HEK293 (cell line): ENCODE measurements around the gene LNPK.

Experiments
- CTCF ChIA-PET: fragments of 350-600 bp; formaldehyde crosslinking; extraction: SDS; loops from one replicate; lab custom pipeline; 2021; ENCODE audit warnings: antibody characterized with exemption; lab: Yijun Ruan, JAX
- POLR2A ChIA-PET: fragments of 300-600 bp; formaldehyde crosslinking; extraction: SDS; loops from one replicate; lab custom pipeline; 2020; ENCODE audit warnings: antibody characterized with exemption, inconsistent platforms; lab: Yijun Ruan, JAX
- H3K27ac ChIP-seq: fragments of 200-500 bp; sonication (Bioruptor generic); 2 replicates; pipeline ENCODE4 v1.5.1; 2014; ENCODE audit warnings: low read depth, low read length, control low read depth, inconsistent platforms; ENCODE audit errors: extremely low read depth
- H3K36me3 ChIP-seq, 2 experiments: fragments of 200-500 bp in 1 of 2; sonication (Bioruptor generic) in 1 of 2; 1 replicate in 1 of 2; 2 replicates in 1 of 2; pipeline ENCODE4 v1.5.1; 2014 to 2017; ENCODE audit warnings: inconsistent platforms in 2 of 2, low read length in 2 of 2; ENCODE audit not compliant: control insufficient read depth in 2 of 2, insufficient read depth in 1 of 2
- H3K4me1 ChIP-seq: fragments of 200-500 bp; sonication (Bioruptor generic); 2 replicates; pipeline ENCODE4 v1.5.1; 2014; ENCODE audit warnings: mild to moderate bottlenecking, low read length, inconsistent platforms; ENCODE audit not compliant: control insufficient read depth, insufficient read depth
- H3K4me3 ChIP-seq: 2 replicates; pipeline ENCODE4 v1.5.1; 2011; ENCODE audit warnings: low read depth, mild to moderate bottlenecking, control low read depth, low read length, moderate library complexity
- H3K9me3 ChIP-seq: fragments of 200-500 bp; sonication (Bioruptor generic); 2 replicates; pipeline ENCODE4 v1.5.1; 2014; ENCODE audit warnings: low read depth, low read length, inconsistent platforms; ENCODE audit not compliant: control insufficient read depth, insufficient read depth
- BCL11A ChIP-seq: fragments of 450-650 bp; formaldehyde crosslinking; IDR thresholded peaks from 2 replicates; pipeline ENCODE4 v1.5.1; 2016; ENCODE audit warnings: low read depth, missing biosample characterization, missing genetic modification characterization
- HOXD13 ChIP-seq: sonication (generic); formaldehyde crosslinking; IDR thresholded peaks from 2 replicates; pipeline ENCODE4 v1.8.0; 2022; ENCODE audit warnings: missing genetic modification reagents, borderline replicate concordance
- OSR2 ChIP-seq: fragments of 450-650 bp; formaldehyde crosslinking; IDR thresholded peaks from 2 replicates; pipeline ENCODE4 v1.5.1; 2016; ENCODE audit warnings: missing biosample characterization, missing genetic modification characterization
- REPIN1 ChIP-seq: fragments of 450-650 bp; formaldehyde crosslinking; IDR thresholded peaks from 2 replicates; pipeline ENCODE4 v1.5.1; 2017; ENCODE audit warnings: missing biosample characterization, missing genetic modification characterization, low read depth
- TRIM28 ChIP-seq: IDR thresholded peaks from 2 replicates; pipeline ENCODE4 v1.6.1; 2011; ENCODE audit warnings: low read length, control low read depth, borderline replicate concordance
- YY1 ChIP-seq: fragments of 450-650 bp; formaldehyde crosslinking; IDR thresholded peaks from 2 replicates; pipeline ENCODE4 v1.5.1; 2018; ENCODE audit warnings: missing biosample characterization, missing genetic modification characterization
- ZFHX2 ChIP-seq: fragments of 450-650 bp; formaldehyde crosslinking; conservative IDR thresholded peaks from 2 replicates; pipeline ENCODE4 v1.5.1; 2016; ENCODE audit warnings: missing biosample characterization, missing genetic modification characterization
- ZNF23 ChIP-seq: fragments of 450-650 bp; formaldehyde crosslinking; IDR thresholded peaks from 2 replicates; pipeline ENCODE4 v1.5.1; 2016; ENCODE audit warnings: missing biosample characterization, missing genetic modification characterization, borderline replicate concordance
- ZNF398 ChIP-seq: fragments of 450-650 bp; formaldehyde crosslinking; IDR thresholded peaks from 2 replicates; pipeline ENCODE4 v1.5.1; 2017; ENCODE audit warnings: missing biosample characterization, missing genetic modification characterization
- ZNF521 ChIP-seq: fragments of 450-650 bp; formaldehyde crosslinking; IDR thresholded peaks from 2 replicates; pipeline ENCODE4 v1.5.1; 2017; ENCODE audit warnings: missing biosample characterization, mild to moderate bottlenecking, missing genetic modification characterization
- ZNF768 ChIP-seq: fragments of 450-650 bp; formaldehyde crosslinking; IDR thresholded peaks from 2 replicates; pipeline ENCODE4 v1.5.1; 2018; ENCODE audit warnings: missing biosample characterization, mild to moderate bottlenecking, missing genetic modification characterization
- ZNF791 ChIP-seq: fragments of 450-650 bp; formaldehyde crosslinking; IDR thresholded peaks from 2 replicates; pipeline ENCODE4 v1.5.1; 2016; ENCODE audit warnings: missing biosample characterization, missing genetic modification characterization
- ZNF830 ChIP-seq: fragments of 450-650 bp; IDR thresholded peaks from 2 replicates; pipeline ENCODE4 v1.5.0; 2018; ENCODE audit warnings: missing biosample characterization, missing genetic modification characterization, low read depth, mild to moderate bottlenecking, moderate library complexity
- ZSCAN5A ChIP-seq: fragments of 450-650 bp; formaldehyde crosslinking; IDR thresholded peaks from 2 replicates; pipeline ENCODE4 v1.5.1; 2016; ENCODE audit warnings: missing biosample characterization, missing genetic modification characterization
- TF ChIP-seq, protein P1 (sequence below): sonication (generic); formaldehyde crosslinking; IDR thresholded peaks from 2 replicates; pipeline ENCODE4 v1.8.1; 2022; ENCODE audit warnings: mild to moderate bottlenecking, moderate library complexity, missing genetic modification reagents
- TF ChIP-seq, protein P2 (sequence below): fragments of 450-650 bp; formaldehyde crosslinking; optimal IDR thresholded peaks from 2 replicates; pipeline ENCODE3; 2016; ENCODE audit warnings: missing biosample characterization, mild to moderate bottlenecking, missing genetic modification characterization

Gene LNPK

DNA sequence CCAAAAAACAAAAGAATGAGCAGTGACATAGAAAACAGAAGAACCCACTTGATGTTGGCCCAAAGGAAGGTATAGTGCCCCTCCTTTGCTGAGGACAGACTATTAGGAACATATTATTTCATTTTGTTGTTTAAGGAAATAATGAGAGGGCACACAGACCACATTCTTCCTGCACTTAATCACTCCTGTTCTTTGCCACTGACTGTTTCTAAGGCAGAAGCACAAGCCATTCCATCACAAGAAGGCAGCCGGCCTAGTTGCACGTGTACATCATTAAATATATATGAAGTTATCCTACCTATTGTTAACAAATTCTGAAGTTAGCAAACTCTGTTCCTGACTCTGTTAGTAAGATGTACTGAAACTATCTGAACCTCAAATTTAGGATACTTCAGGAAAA lies 110.0 kb downstream of the LNPK start:
- TF ChIP-seq ZNF768 (tag by site-specific recombination) (no peak), ZNF23 (tag by site-specific recombination) (no peak), ZNF791 (tag by site-specific recombination) (no peak), BCL11A (tag by site-specific recombination) (no peak), ZSCAN5A (tag by site-specific recombination) (no peak), HOXD13 (CRISPR knock-in tag) (no peak), ZNF830 (tag by site-specific recombination) (no peak), ZNF521 (tag by site-specific recombination) (no peak), YY1 (no peak), REPIN1 (tag by site-specific recombination) (no peak), OSR2 (tag by site-specific recombination) (no peak), ZFHX2 (tag by site-specific recombination) (no peak)
- TF ChIP-seq, protein P1, sequence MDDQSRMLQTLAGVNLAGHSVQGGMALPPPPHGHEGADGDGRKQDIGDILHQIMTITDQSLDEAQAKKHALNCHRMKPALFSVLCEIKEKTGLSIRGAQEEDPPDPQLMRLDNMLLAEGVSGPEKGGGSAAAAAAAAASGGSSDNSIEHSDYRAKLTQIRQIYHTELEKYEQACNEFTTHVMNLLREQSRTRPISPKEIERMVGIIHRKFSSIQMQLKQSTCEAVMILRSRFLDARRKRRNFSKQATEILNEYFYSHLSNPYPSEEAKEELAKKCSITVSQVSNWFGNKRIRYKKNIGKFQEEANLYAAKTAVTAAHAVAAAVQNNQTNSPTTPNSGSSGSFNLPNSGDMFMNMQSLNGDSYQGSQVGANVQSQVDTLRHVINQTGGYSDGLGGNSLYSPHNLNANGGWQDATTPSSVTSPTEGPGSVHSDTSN (CRISPR knock-in tag) = no peak
- TF ChIP-seq, protein P2, sequence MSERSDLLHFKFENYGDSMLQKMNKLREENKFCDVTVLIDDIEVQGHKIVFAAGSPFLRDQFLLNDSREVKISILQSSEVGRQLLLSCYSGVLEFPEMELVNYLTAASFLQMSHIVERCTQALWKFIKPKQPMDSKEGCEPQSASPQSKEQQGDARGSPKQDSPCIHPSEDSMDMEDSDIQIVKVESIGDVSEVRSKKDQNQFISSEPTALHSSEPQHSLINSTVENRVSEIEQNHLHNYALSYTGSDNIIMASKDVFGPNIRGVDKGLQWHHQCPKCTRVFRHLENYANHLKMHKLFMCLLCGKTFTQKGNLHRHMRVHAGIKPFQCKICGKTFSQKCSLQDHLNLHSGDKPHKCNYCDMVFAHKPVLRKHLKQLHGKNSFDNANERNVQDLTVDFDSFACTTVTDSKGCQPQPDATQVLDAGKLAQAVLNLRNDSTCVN = no peak
- H3K36me3 ChIP-seq = no peaks in the 10 kb centered on the region
- CTCF ChIA-PET = no interaction called here

GRCh38 chr2:175890636-175891242 lies 111.3 kb downstream of the LNPK start:
- ChIA-PET CTCF (no interaction called here), POLR2A (no interaction called here)
- TF ChIP-seq ZNF398 (tag by site-specific recombination) (no peak), TRIM28 (peak; percentile 52; the same call in 1 of the 2 replicates)

More for the DNA sequence above, 110.0 kb downstream of the LNPK start:
- no peaks in the 10 kb centered on the region for H3K9me3 ChIP-seq
- H3K4me1 ChIP-seq = peaks cover 7% of the 10 kb centered on the region
- no peak overlapping the region for H3K27ac ChIP-seq
- POLR2A ChIA-PET = no interaction called here
- H3K4me3 ChIP-seq = no peak overlapping the region

More at GRCh38 chr2:175890636-175891242, 111.3 kb downstream of the LNPK start:
- Histone ChIP-seq H3K9me3 (no peaks in the 10 kb centered on the region), H3K4me1 (peaks cover 7% of the 10 kb centered on the region), H3K4me3 (no peak overlapping the region), H3K27ac (no peak overlapping the region), H3K36me3 (no peaks in the 10 kb centered on the region)
